ENCODE data around the gene DPP10.
"Not testable (repeated sequence)": the region's sequence is repeated elsewhere in the genome, so short reads cannot be mapped to it uniquely, and the experiment has no call there.

Gene DPP10

DNA sequence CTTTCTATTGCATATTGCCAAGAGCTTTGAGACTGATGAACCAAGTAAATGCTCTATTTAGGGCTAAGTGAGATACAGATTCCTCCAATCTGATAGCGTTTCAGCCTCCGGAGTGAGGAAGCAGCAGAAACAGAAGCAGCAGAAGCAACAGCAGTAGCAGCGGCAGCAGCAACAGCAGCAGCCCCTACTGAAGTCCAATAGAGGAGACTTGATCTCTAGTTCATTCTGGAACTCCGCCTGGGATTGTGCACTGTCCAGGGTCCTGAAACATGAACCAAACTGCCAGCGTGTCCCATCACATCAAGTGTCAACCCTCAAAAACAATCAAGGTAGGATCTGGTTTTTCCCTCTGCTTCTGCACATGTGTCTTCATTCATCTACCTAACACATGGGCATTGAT lies at the start of gene DPP10:
TSS of gene DPP10 (plus strand) at position 132 of the 400 bp plus-strand sequence.
- DNase-seq: peak; percentile 9 to 11

- no peak for DNase-seq
Measured at GRCh38 chr2:114400890-114401289, 41.6 kb upstream of the DPP10 start.

DNA sequence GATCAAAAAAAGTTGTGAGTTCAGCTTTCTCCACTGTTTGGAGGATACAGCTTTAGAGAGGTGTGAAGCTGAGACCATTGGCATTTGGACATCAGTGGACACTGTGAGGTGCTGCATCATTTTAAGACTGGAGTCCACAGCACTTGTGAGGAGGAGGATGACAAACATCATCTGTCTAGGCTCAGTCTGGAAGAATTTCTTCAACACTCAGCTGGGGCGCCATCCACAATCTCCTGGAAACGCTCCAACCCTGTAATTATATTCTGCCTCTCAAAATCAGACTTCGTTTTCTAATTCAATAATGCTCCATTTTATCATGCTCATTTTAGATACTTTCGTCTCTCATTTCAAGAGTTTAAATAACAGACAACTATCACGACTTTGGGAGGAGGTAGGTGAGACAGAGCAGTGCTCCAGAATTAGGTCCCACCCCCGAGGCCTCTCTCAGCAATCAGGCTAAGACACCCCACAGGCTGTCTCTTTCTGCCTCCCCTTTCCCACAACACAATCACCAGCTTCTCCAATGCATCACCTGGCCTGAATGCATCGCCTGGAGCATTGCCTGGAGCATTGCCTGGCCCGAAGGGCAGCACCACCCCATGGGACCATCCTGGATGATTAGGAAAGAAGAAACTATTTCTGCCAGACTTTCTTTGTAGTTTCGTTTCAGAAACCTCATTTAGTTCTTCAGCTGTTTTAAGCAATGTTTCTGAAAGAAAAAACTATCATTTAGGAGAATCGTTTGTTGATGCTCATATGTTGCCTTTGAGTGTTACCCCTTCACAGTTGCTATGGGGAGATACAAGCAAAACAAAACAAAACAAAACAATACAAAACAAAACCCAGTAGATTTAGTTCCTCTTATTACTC lies 37.0 kb upstream of the DPP10 start:
- no peak for DNase-seq

DNA sequence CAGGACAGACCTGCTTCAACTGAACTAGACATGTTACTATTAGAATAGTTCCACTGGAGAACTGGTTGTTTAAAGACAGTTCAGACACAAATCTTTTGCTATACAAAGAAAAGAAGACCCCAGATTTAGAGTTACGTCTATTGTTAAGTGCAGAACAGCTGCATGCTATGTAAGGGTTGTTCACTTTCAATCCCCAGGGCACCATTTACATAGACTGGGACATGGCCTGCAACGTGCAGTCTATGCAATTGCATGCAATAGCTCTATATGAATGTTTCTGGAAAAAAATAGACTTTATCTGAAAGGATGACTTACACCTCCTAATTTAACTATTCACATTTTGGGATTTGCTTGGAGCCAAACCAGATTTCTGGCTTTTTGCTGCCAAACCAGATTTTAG lies 36.1 kb upstream of the DPP10 start:
- DNase-seq: no peak

- DNase-seq: not testable (repeated sequence)
Measured at GRCh38 chr2:114407353-114407752, 35.1 kb upstream of the DPP10 start.

DNA sequence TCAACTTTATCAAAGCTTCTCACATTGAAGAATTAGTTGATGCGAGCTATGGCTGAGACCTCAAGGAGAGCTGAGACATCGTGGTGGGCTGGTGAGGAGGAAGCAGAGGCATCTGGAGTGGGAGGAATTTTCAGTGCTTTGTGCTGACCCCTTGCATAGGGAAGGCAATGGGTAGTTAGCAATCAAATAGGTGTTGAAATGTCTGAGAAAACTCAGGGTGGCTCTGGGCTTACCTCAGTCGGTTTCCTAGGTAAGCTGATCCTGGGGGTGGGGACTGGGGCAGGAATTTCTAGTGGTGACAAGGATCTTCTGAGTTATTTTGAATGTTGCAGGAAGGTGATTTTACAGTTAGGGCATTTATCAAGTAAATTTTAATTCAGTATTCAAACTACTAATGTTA lies 20.7 kb upstream of the DPP10 start:
- DNase-seq: no peak

- no peak for DNase-seq
Measured at GRCh38 chr2:114424699-114425098, 17.7 kb upstream of the DPP10 start.

DNA sequence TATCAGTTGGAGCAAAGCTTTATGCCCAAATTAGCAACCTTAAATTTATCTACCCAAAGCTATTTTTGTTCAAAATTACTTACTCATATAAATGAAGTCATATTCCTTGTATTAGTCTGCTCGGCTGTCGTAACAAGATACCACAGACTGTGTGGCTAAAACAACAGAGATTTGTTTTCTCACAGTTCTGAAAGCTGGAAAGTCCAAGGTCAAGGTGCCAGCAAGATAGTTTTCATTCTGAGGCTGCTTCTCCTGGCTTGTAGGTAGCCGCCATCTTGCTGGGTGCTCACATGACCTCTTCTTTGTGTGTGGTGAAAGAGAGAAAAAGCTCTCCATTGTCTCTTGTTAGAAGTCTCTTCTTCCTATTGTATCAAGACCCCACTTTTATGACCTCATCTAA lies 15.7 kb upstream of the DPP10 start:
- no peak for DNase-seq

DNA sequence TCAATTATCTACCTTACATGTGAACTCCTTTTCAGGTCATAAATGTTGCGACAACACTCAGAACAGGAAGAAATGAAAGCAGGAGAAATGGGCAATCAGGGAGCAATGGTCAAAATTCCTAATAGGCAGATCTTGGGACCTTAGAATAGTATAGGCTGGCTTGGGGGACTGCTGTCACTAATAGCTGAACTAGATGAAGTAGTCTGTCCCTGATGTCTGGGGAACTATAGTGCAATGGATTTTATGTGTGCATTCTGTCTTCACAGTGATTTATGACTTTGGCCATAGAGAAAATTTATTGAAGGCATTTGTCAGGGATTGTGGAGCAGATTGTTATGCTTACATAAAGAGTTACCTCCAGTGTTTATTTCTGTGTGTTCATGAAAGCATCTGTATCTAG lies 6.1 kb upstream of the DPP10 start:
- no peak for DNase-seq

- no peak for DNase-seq
Measured at GRCh38 chr2:114446571-114446970, 4.1 kb downstream of the DPP10 start.

- DNase-seq: no peak
Measured at GRCh38 chr2:114450639-114451038, 8.2 kb downstream of the DPP10 start.

- no peak for DNase-seq
Measured at GRCh38 chr2:114456566-114456965, 14.1 kb downstream of the DPP10 start.

- DNase-seq: no peak
Measured at GRCh38 chr2:114457956-114458355, 15.5 kb downstream of the DPP10 start.

GRCh38 chr2:114461116-114461515 lies 18.7 kb downstream of the DPP10 start:
- DNase-seq: no peak

DNA sequence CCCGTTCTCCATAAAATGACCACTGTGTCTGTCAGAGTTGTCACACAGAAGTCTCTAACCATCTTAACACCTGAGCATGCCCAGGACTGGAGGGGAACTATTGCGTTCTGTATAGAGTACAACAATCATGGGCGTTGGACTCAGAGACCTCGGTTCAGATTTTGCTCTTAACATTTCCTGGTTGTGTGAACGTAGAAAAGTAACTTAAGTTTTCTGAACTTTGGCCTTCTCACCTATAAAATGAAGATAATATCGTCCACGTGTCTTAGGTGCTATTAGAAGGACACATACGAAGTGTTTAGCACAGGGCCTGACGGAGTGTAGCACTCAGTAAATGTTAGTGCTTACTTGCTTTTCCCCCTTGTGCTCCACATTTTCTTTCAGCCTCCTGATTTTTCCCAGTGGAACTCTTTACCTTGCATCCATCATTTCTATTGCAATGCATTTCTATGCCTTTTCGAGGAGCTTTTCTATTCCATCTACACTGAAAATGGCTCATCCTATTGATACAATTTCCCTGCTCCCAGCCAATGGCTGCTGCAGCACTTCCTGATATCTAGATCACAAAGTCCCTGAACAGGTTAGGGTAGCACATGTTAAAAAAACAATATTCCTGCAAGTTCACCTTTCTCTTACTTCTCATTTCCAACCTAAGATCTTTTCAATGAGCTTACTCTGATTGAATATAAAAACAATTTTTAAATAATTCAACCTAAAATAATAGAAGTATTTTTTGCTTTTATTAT lies 22.7 kb downstream of the DPP10 start:
- DNase-seq: no peak

- DNase-seq: no peak
Measured at GRCh38 chr2:114468343-114468742, 25.9 kb downstream of the DPP10 start.

GRCh38 chr2:114472246-114472645 lies 29.8 kb downstream of the DPP10 start:
- DNase-seq: no peak

DNA sequence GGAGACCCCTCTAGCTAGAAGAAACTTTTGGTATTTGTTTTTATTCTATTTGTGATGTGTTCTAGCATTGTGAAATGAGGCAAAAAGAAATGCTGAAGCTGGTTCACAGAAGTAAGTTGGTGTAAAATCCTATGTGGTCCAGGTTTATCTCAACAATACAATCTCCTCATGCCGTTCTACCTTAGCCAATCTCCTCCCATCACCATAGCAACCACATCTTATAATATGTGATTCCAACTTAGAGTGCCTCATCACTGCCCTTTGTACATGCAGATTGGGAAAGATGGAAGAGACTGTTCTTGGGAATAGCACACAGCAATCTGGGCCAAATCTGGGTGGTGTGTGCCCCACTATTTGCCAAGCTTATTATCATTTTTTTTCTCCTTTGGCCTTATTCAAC lies 30.3 kb downstream of the DPP10 start:
- DNase-seq: no peak

DNA sequence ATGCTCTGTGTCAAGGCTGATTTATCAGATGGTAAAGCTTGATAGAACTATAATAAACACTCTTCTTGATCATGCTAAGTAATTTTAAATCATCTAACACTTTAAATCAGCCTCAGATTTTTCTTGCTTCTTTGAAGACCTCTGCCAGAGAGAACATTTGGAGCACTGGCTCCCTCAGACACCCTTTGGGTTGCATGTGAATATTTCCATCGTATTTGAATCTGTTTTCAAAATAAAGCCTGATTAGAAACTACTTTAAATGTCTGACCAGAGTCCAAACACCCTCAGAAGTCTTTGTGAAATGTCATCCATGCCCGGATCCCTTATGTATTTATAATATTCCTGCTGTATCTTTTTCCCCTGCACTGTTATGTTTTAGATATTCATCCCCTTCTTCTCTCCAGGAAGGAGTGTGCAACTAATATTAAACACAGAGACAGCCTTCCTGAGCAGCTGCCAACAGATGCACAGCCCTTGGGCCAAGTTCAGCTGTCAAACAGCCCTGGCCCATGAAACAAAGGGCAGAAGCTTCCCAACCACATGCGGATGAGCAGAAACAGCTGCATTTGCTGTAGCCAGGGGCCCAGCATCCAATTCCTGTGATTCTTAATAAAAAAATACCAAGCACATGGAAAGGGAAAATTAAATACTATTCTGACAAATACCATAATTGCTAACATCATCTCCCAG lies 46.5 kb downstream of the DPP10 start:
- DNase-seq: no peak

- DNase-seq: no peak
Measured at GRCh38 chr2:114495046-114495445, 52.6 kb downstream of the DPP10 start.

DNA sequence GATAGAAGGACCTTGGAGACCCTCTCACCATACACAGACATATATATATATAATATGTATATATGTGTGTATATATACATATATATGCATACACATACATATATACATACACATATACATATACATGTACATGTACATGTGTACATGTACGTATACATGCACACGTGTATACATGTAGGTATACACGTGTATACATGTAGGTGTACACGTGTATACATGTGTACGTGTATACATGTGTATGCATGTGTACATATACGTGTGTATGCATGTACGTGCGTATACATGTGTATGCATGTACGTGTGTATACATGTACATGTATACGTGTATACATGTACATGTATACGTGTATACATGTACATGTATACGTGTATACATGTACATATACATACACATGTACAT lies 54.5 kb downstream of the DPP10 start:
- no peak for DNase-seq

GRCh38 chr2:114499101-114499500 lies 56.7 kb downstream of the DPP10 start:
- DNase-seq: no peak

DNA sequence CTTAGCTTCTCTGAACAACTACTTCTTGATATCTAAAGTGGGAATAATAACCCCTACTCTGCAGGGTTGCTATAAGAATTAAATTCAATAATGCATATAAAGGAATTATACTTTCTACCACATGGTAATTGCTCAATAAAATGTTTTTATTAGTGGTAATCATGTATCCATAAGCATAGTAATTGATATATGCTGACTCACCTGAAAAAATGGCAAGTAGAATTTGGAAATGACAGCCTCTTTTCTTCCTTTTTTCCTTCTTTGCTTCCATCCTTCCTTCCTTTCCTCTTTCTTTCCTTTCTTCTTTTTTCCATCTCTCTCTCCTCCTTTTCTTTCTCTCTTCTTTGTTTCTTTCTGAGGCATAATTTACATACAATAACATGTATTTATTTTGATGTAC lies 65.3 kb downstream of the DPP10 start:
- no peak for DNase-seq

DNA sequence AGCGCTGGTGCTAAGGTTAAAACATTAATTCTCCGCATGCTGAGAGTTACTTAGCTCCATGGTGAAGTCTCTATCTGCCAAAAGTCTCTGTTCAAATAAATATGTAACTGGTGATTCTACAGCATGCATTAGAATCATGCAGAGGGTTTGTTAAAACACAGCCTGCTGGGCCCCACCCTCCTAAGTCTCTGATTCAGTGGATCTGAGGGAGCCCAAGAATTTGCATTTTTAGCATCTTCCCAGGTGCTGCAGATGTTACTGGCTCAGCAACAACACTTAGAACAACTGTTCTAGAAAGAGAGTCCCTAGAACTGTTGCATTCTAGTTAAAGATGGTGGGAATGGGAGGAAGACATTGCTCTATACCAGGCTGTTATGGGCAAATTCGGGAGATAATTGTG lies 73.4 kb downstream of the DPP10 start:
- DNase-seq: no peak
